HG02970 (cell line): ENCODE results near the gene MRPS26.
"Not testable (repeated sequence)": the region's sequence is repeated elsewhere in the genome, so short reads cannot be mapped to it uniquely, and the experiment has no call there.

Experiments used
- ATAC-seq: cut with Tn5 transposase; IDR thresholded peaks from one replicate; pipeline ENCODE4 v1.9.1; 2021; ENCODE audit warnings: mild to moderate bottlenecking, moderate library complexity, moderate number of reproducible peaks; ENCODE audit not compliant: unreplicated experiment, low FRiP score

MRPS26 gene

GRCh38 chr20:3041854-3042409 lies 3.9 kb upstream of the MRPS26 start:
- ATAC-seq, result no peak

GRCh38 chr20:3042625-3043024 lies 3.2 kb upstream of the MRPS26 start:
- ATAC-seq, result no peak

GRCh38 chr20:3043322-3043721 lies 2.5 kb upstream of the MRPS26 start, which contains the start of gene GNRH2:
Gene GNRH2, plus strand, starts transcription at chr20:3043622. Its CDS starts 793 bp downstream, at chr20:3044415.
- ATAC-seq, result no peak

- no peak for ATAC-seq
These were observed 1.4 kb upstream of the MRPS26 start for GRCh38 chr20:3044336-3044965.

GRCh38 chr20:3045042-3045815 lies 623 bp upstream of the MRPS26 start:
- ATAC-seq, result peak; percentile 36

- ATAC-seq, result no peak
These were observed 1.0 kb downstream of the MRPS26 start for GRCh38 chr20:3046677-3047462.

- ATAC-seq, result no peak
These were observed 1.9 kb downstream of the MRPS26 start for GRCh38 chr20:3047486-3048419.

GRCh38 chr20:3051385-3052019 lies 5.7 kb downstream of the MRPS26 start:
- no peak for ATAC-seq

- no peak for ATAC-seq
These were observed 13.6 kb downstream of the MRPS26 start for GRCh38 chr20:3059489-3059888.

- not testable (repeated sequence) for ATAC-seq
These were observed 18.3 kb downstream of the MRPS26 start for GRCh38 chr20:3064119-3064518.

GRCh38 chr20:3067139-3068014 lies 21.5 kb downstream of the MRPS26 start:
- no peak for ATAC-seq

GRCh38 chr20:3068075-3068474 lies 22.2 kb downstream of the MRPS26 start:
- no peak for ATAC-seq

- no peak for ATAC-seq
These were observed 23.4 kb downstream of the MRPS26 start for GRCh38 chr20:3068986-3069900.

- ATAC-seq, result no peak
These were observed 24.9 kb downstream of the MRPS26 start for GRCh38 chr20:3070725-3071124.

- ATAC-seq, result no peak
These were observed 25.4 kb downstream of the MRPS26 start for GRCh38 chr20:3071266-3071609.

- ATAC-seq, result no peak
These were observed 26.0 kb downstream of the MRPS26 start, which contains the start of gene OXT for GRCh38 chr20:3071610-3072529. Gene OXT, plus strand, starts transcription at chr20:3071620. Its CDS starts 36 bp downstream, at chr20:3071656.
